HG03025 (cell line): ENCODE results near the gene ELMO2.

Experiments
- ATAC-seq: cut with Tn5 transposase; IDR thresholded peaks from one replicate; pipeline ENCODE4 v1.9.1; 2021; ENCODE audit warnings: mild to moderate bottlenecking, moderate library complexity; ENCODE audit not compliant: unreplicated experiment, low FRiP score

The ELMO2 gene

DNA sequence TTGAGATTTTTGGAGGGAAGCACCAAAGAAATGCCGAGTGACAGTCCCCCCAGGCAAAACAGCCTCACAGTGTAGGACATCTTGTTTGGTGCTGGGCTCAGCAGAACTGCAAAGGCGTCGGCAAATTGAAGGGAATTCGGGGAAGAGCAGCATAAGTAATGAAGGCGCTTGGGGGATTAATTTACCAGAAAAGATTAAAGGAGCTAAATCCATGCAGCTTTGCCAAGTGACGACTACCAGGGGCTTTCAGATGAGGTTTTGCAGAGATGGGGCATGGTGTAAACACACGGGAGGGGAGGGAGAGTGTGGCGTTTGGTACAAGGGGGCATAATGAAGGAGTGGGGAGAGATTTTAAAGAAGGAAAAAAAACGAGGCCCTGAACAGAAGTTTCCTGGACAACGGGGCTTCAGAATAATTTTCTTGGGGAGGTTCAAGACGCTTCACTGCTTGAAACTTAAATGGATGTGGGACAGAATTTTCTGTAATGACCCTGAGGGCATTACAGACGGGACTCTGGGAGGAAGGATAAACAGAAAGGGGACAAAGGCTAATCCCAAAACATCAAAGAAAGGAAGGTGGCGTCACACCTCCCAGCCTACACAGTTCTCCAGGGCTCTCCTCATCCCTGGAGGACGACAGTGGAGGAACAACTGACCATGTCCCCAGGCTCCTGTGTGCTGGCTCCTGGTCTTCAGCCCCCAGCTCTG lies 52.8 kb downstream of the ELMO2 start:
- no peak for ATAC-seq

GRCh38 chr20:46352370-46352938 lies 54.0 kb downstream of the ELMO2 start:
- ATAC-seq: no peak

GRCh38 chr20:46351357-46352058 lies 54.9 kb downstream of the ELMO2 start:
- no peak for ATAC-seq

DNA sequence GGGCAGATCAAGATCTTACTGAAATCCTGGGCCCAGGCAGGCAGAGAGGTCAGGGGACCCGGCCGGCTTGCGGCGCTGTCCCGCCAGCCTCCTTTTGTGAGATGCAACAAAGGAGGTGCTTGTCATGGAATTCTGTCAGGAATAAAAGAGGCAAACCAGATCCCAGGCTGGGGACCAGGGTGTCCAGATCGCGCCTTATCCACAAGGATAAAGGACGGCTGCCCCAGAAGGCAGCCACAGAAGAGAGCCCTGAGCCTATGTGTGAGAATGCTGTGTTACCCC lies 55.5 kb downstream of the ELMO2 start:
- ATAC-seq: no peak

DNA sequence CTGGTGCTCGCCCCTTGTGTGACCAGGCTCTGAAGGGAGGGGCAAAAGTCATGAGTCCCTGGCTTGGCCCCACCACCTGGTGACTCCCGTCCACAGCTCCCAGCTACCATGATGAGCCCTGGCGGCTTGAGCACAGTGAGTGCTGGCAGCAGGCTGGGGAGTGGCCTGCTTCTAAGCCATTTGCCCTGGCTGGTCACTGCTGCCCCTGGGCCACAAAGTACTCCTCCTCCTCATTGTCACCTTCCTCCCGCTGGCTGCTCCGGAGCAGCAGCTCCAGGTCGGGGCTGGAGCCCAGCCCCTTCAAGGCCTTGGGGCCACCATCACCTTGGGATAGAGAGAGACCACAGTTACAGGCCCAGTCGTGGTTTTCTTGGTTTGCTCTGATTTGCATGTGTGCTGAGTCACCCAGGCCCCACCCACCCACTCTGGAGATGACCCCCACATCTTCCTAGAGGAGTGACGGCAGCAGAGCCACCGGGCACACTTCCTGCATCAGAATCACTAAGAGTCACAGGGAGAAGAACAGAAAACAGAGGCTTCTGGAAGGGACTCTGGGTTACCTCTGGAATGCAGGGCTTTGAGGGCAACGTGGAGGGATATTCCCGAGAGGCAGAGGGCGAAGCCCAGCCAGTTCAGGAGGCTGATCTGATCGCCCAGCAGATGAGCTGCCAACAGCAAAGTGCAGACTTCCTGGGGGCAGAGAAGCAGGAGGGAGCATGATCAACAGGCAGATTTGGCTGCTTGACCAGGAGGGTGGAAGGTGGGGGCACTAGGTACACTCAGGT lies 56.0 kb downstream of the ELMO2 start:
- ATAC-seq: no peak

DNA sequence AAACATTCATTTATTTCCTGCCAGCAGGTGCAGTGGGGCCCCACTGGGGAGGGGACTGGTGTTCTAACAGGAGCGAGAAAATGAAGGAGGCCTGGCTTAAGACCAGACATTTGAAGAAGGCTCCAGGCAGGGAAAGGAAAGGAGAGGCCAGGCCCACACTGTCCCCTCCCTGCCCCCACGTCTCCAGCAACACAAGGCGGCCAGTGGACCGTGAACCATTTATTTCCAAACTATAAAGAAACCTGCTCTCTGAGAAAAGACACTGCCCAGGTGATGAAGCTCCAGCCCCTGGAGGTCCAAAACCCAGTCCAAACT lies 56.7 kb downstream of the ELMO2 start:
- ATAC-seq: no peak

GRCh38 chr20:46349035-46349741 lies 57.2 kb downstream of the ELMO2 start:
- no peak for ATAC-seq

GRCh38 chr20:46347841-46348803 lies 58.3 kb downstream of the ELMO2 start:
- no peak for ATAC-seq

DNA sequence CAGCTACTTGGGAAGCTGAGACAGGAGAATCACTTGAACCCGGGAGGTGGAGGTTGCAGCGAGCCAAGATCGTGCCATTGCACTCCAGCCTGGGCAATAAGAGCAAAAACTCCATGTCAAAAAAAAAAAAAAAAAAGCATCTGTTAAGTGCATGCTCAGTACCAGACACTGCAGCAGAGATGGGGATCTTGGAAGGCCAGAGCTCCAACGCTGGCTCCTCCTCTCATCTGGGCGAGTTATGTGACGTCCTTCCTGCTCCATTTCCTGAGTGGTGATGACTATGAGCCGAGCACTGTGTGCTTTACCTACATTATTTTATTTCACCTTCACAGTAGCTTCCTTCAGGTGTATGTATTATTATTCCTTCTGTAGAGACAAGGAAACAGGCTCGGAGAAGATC lies 59.6 kb downstream of the ELMO2 start:
- ATAC-seq: no peak

DNA sequence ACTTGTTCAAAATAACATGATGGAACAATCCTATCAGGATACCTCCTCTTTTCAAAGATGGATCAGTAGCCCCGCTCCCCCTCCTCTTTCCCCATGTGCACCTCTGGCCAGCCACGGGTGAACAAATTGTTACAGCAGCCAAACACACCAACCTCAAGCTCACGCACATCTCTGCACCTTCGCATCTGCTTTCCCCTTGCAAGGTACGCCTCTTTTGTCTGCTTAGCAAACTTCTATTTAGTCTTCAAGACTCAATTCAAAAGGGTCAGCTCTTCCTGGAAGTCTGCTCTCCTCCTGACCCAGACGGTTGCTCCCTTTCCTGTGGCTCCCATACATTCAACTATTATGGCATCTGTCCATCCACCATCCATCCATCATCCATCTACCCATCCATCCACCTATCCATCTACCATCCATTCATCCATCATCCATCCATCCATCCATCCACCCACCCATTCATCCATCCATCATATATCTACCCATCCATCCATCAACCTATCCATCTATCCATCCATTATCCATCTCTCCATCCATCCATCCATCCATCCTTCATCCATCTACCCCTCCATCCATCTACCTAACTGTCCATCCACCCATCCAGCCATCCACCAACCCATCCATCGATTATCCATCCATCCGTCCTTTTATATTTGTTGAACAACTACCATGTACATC lies 61.8 kb downstream of the ELMO2 start:
- ATAC-seq: no peak

DNA sequence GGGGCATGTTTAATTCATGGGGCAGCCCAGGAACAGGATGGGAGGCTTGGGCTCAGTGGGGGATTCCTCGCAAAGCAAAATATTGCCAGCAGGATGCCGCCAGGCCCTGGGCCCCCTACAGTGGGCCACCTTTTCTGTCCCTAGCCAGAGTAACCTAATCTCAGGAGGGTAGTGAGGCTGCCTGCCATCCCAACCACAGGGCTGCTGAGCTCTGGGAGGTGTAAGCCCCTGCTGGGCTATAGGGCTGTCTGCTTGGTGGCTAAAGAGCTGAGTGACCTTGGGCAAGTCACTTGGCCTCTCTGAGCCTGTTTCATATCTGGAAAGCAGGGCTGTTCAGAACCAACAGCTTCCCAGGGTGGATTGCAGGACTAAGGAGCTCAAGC lies 62.4 kb downstream of the ELMO2 start:
- no peak for ATAC-seq

DNA sequence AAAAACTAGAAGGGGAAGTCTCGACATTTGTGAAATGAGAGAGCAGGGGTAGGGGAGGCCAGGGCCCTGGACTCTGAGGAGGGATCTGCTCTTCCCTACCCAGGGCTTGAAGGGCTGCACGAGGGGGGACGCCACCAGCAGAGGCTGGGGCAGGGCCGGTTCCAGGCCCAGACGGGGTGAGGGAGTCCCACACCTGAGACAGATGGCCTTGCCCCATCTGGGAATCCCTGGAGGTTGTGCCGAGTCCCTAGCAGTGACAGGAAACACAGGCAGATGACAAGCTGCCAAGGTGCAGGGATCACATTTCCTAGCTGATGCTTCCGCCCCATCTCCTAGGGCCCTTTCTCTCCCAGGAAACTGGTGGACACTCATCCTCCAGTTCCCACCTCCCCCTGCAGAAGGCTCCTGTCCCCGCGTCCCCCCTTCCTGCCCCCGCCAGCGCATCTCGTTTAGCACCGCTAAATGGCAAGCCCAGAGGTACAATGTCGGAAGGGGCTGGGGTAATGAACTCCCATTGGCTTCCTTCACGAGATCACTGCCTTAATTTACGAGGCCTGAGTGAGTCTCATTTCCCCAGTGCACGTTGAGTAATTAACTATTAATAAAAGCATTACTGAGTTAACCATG lies 63.0 kb downstream of the ELMO2 start:
- ATAC-seq: no peak

DNA sequence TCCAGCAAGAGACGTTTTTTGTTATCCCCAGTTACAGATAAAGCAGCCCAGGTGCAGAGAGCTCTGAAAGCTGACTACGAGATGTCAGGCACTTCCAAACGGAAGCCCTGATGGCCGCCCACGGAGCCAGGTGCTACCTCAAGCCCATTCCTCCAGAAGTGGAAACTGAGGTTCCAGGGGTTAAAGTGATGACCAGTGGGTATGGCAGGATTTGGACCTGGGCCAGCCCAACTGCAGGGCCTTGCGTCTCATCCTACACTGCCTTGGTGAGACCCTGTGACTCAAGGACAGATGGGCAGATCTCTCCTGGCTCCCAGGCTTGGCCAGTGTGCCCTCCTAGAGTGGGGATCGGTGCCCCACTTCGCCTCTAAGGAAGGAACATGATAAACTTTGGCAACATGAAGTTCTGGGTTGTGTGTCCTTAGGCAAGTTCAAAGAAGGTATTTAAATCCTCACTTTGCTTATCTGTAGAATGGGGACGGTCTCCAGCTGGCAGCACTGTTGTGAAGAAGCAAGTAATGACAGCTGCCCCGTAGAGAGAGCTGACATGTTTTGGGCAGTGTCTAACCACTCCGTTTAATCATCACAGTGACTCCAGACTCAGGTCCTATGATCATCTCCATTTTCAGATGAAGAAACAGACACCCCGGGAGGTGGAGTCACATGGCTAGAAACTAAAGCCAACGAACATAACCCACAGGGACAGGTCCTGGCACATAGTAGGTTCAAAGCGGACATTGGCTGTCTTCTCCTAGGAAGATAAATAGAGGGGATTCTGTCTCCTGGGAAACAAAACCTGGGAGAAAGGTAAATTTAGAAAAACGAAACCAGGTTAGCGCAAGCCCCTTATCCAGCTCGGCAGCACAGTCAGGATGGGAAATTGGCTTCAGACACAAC lies 63.7 kb downstream of the ELMO2 start:
- ATAC-seq: no peak

DNA sequence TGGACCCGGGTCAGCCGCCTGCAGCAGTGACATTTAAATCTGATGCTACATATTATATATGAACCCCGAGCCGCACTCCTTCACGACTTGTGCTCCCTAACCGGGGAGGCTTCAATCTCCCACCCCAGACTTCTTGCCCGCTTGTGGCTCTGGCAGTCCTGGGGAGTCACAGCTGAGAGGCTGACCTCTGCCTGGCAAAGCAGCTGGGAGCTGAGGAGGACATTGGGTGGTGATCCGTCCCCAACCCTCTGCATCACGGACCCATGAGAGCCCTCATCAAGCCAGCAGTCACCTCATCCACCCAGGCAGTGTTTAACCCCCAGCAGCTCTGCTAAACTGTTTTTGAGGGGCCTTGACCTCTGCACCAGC lies 64.4 kb downstream of the ELMO2 start:
- no peak for ATAC-seq

GRCh38 chr20:46341074-46342009 lies 65.1 kb downstream of the ELMO2 start:
- no peak for ATAC-seq

DNA sequence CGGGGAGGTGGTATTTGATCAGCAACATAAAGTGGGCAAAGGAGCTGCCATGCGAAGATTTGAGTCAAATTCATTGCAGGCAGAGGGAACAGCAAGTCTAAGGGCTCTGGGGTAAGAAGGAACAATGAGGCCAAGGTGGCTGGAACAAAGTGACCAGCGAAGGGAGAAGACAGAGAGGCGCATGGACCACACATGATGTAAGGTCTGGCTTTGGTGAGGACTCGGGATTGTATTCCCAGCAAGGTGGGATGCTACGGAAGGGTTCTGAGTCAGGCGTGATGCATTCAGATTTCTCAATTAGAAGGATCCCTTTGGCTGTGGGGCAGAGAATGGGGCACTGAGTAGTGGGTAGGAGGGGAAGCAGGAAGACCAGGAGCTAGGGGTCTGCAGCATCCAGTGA lies 67.4 kb downstream of the ELMO2 start:
- no peak for ATAC-seq

DNA sequence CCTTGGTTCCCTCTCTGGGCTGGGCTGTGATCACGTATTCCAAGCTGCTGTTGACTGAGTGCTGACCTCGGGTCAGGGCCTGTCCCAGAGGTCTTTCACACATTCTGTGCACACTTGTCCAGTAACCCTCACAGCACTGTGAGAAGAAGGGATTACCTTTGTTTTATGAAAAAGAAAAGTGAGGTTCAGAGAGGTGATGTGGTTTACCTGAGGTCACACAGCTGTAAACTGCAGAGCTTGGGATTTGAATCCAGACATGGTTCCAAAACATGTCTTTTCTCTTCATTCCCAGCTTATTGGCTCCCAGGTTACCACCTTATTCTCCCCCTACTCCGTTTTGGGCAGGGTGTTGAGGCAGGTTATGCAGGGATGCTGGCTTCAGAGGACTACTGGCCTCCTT lies 69.7 kb downstream of the ELMO2 start:
- no peak for ATAC-seq
